Skin epidermis (tissue), 12 donors: ENCODE results near the gene HOXD11.

Source experiments
- H3K27ac ChIP-seq, 21 experiments: fragments of 200-600 bp; sonication (generic) in 11 of 21; one replicate each; pipeline ENCODE4 v1.5.0; 2020; ENCODE audit warnings: mild to moderate bottlenecking in 3 of 21, inconsistent platforms in 2 of 21, moderate library complexity in 2 of 21
- H3K4me3 ChIP-seq, 7 experiments: fragments of 200-600 bp; sonication (generic) in 2 of 7; one replicate each; pipeline ENCODE4 v1.5.0; 2020; ENCODE audit warnings: inconsistent platforms in 2 of 7, mild to moderate bottlenecking in 2 of 7, moderate library complexity in 1 of 7

The HOXD11 gene

DNA sequence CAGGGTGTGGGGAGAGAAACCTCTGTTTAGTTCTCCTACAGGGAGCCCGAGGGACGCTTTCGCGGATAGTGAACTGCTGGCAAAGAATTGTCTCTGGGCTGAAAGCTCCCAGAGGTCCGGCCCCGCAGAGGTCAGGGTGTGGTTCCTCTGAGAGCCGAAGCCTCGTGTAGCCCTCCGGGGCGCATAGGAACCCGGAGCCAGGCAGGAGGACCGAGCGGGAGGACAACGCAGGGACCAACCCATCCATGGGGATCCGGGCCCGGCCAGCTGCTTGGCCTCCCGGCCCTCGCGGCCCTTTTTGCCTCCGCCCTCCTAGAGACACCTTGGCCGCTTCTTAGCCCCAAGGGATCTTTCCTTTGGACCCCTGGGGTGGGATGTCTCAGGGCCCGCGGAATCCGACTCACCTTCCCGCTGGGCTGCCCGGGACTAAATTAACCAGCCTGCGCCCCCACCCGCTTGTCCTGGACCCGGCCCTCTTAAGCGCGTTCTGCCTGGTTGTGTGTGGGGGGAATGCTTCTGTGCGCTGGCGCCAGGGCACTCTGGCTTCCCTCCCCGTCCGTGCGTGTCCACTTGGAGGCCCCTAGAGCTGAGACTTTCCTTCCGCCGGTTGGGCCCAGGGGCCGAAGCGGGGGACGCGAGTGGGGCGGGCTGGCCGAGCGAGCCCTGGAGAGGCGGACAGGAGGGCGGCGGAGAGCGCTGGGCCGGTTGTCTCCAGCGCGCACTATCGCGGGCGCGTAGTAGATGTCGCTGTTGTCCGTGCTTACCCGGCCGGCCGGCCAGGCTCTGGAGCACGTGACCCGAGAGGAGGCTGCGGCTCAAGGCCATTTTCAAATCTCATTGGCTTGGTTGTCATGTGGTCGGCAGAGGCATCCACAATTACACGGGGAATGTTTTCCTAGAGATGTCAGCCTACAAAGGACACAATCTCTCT lies 9.1 kb downstream of the HOXD11 start, which contains the start of gene HOXD10:
Gene HOXD10, plus strand, starts transcription at position 896 of the 931 bp plus-strand sequence. CDS start 56 bp downstream, outside the sequence.
- Histone ChIP-seq H3K4me3 (peak within 1 kb of the TSS; percentile 9 to 25 (median 15)), H3K27ac (peak within 1 kb of the TSS in 10 of 21 experiments; percentile 1 to 71 (median 34))

DNA sequence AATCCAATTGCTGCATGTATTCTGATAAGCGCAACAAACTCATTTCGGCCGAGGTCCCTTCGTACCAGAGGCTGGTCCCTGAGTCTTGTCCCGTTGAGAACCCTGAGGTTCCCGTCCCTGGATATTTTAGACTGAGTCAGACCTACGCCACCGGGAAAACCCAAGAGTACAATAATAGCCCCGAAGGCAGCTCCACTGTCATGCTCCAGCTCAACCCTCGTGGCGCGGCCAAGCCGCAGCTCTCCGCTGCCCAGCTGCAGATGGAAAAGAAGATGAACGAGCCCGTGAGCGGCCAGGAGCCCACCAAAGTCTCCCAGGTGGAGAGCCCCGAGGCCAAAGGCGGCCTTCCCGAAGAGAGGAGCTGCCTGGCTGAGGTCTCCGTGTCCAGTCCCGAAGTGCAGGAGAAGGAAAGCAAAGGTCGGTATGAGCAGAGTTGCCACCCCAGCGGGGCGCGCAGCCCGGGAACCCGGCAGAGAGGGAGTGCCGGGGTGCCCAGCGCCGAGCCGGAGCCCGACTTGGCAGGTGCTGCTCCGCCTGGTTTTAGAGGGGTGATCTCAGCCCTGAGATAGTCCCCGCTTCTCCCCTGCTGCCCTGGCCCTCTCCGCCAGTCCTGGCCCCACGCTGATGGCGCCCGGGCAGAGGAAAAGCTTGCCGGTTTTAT lies 10.2 kb downstream of the HOXD11 start:
- peak overlapping the region; percentile 7 to 24 (median 15) for H3K4me3 ChIP-seq
- peak overlapping the region in 6 of 21 experiments; percentile 1 to 71 (median 54) for H3K27ac ChIP-seq

DNA sequence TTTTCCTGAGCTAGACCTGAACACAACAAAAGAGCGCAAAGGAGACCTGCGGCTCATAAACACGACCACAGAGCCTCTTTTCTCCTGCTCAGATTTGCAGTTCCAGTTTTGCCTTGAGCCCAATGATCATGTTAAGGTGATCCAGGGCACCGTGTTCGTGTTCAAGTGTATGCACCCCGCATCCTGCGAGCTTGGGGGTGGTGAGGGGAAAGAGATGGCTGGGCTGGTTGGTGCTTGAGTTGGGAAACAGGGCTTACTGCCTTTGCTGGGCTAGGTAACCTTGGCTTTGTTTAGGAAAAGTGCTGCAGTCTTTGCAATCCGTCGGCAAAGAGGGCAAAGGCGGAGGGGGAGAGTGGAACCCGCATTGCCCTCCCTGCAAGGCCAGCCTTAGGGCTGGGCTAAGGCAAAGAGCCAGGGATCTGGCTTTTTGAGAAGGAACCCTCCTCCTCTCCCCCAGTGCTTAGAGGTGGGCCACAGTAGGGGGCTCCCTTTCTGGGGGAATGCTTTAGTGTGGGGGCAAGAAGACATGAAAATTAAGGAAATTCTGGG lies 10.8 kb downstream of the HOXD11 start:
- peak overlapping the region in 6 of 21 experiments; percentile 1 to 71 (median 54) for H3K27ac ChIP-seq
- peak overlapping the region; percentile 7 to 24 (median 15) for H3K4me3 ChIP-seq

DNA sequence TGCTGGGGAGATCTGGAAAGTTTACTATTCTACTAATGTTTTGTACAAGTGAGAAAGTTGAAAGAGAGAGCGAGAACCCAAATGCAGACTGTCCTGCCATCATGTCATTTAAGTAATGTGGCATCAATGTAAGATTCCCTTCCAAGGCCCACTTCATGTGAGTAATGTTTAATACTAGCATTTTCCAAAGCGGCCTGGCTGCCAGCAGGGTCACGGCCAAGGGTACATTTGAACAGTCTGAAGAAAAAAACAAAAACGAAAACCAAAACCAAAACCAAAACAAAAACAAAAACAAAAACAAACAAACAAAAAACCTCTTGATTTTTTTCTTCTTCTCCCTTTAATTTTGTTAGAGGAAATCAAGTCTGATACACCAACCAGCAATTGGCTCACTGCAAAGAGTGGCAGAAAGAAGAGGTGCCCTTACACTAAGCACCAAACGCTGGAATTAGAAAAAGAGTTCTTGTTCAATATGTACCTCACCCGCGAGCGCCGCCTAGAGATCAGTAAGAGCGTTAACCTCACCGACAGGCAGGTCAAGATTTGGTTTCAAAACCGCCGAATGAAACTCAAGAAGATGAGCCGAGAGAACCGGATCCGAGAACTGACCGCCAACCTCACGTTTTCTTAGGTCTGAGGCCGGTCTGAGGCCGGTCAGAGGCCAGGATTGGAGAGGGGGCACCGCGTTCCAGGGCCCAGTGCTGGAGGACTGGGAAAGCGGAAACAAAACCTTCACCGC lies 11.7 kb downstream of the HOXD11 start:
- H3K27ac ChIP-seq, result peak overlapping the region in 3 of 21 experiments; percentile 54 to 71 (median 55)
- H3K4me3 ChIP-seq, result peak overlapping the region in 2 of 7 experiments; percentile 15 to 24

DNA sequence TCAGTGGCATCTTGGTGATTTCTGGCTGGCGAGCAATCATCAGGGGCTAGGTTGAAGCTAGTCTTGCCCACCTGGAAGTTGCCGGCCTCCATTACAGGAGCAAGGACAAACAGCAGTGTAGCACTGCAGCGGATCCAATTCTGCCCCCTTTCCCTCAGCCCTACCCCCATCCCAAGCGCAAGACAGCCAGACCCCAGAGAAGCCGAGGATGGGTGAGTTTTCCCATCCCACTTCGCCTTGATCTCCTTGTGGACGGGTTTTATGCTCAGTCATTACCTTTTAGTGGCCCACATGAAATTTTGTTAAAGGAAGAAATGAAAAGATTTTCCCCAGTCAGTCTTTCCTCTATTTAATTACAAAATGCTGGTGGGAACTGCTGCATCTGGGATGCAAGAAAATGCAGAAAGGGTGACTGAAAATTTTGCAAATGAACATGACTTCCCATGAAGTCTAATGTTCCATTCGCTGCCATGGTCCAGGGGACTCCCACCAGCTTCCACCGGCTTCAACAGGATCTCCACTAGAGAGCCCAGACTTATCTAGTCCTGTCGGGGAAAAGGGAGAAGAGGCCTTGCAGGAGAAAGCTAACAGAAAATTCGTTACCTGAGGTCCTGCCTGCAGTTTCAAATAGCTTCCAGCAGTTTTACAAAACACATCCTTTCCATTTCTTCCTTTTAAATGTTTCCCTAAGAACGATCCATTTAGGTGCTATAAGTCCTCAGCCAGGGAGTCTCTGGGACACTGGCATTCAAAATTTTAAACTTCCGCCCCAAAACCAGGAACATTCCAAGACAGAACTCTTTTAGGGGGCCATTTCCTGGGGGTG lies 13.5 kb downstream of the HOXD11 start:
- Histone ChIP-seq H3K27ac (peak overlapping the region in 9 of 21 experiments; percentile 3 to 91 (median 76)), H3K4me3 (peak overlapping the region in 2 of 7 experiments; percentile 1 to 50)

DNA sequence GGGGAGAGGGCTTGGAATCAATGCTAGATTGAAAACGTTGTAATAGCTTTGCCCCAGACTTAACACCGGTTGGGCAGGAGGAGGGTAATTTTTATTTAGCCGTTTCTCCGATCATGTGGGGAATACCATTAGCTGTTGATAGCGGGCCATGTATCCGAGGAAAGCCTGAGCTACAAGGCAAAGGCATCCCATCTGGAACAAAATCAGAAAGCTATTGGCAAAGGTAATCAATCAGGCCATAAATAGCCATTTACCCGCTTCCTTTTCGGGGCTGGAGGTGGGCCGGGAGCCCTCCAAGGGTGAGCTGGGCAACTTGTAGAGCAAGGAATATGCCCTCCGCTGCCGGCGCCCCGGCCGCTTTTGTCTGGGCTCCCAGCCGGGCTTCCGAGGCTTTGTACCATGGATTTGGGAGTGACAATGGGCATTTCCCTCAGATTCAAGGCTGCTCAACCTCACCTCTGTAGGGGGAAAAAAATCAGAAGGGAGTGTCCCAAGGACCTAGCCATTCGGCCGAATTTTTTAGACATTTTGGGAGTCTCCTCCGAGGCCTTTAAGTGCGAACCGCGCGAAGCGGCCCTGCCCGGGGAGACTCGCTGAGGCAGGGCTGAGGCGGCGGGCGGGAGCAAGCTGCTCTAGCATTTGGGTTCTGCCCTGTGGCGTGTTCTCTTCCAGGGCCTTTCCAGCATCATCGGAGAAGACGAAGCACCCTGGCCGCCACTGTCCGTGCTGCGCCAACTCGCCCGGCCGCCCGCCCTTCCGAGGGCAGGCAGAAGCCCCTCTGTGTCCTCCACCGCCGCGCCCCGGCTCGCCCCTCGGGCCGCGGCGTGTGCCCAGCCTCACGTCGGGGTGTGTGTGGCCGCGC lies 14.3 kb downstream of the HOXD11 start:
- H3K4me3 ChIP-seq, result peak overlapping the region; percentile 26 to 62 (median 41)
- H3K27ac ChIP-seq, result peak overlapping the region in 17 of 21 experiments; percentile 2 to 91 (median 75)

DNA sequence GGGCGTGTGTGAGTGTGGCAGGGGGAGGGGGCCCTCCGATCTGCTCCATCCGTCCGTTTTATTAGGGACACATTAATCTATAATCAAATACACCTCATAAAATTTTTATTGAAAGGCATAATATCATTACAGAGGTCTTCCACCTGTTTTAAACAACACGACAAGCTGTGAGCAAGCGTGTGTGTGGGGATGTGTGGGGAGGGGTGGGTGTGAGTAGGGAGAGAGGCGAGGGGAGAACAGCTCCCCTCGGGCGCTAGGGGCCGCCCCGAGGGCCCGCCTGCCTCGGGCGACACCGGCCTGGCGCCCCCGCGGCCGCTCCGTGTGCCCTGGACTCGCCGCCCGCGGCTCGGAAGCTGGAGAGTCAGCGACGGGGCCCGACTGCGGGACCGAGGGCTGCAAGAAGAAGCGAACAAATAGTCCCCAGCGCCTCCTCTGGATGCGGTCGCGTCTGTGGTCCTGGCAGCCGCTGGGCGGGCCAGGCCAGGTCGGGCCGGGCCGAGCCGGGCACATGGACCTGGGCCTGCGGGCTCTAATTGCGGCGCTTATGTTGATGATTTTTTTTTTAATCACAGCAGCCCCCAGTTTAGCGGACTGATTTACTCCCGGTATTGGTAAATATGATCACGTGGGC lies 15.1 kb downstream of the HOXD11 start:
- H3K4me3 ChIP-seq, result peak overlapping the region; percentile 26 to 62 (median 41)
- peak overlapping the region in 18 of 21 experiments; percentile 19 to 91 (median 74) for H3K27ac ChIP-seq

DNA sequence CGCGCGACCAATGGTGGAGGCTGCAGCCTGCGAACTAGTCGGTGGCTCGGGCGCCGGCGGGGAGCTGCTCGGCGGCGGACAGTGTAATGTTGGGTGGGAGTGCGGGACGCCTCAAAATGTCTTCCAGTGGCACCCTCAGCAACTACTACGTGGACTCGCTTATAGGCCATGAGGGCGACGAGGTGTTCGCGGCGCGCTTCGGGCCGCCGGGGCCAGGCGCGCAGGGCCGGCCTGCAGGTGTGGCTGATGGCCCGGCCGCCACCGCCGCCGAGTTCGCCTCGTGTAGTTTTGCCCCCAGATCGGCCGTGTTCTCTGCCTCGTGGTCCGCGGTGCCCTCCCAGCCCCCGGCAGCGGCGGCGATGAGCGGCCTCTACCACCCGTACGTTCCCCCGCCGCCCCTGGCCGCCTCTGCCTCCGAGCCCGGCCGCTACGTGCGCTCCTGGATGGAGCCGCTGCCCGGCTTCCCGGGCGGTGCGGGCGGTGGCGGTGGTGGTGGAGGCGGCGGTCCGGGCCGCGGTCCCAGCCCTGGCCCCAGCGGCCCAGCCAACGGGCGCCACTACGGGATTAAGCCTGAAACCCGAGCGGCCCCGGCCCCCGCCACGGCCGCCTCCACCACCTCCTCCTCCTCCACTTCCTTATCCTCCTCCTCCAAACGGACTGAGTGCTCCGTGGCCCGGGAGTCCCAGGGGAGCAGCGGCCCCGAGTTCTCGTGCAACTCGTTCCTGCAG lies 15.8 kb downstream of the HOXD11 start, which contains the start of gene HOXD9:
Gene HOXD9, plus strand, starts transcription at position 37 of the 728 bp plus-strand sequence. Its CDS starts 50 bp downstream, at position 87.
- H3K4me3 ChIP-seq, result peak within 1 kb of the TSS; percentile 26 to 62 (median 41)

DNA sequence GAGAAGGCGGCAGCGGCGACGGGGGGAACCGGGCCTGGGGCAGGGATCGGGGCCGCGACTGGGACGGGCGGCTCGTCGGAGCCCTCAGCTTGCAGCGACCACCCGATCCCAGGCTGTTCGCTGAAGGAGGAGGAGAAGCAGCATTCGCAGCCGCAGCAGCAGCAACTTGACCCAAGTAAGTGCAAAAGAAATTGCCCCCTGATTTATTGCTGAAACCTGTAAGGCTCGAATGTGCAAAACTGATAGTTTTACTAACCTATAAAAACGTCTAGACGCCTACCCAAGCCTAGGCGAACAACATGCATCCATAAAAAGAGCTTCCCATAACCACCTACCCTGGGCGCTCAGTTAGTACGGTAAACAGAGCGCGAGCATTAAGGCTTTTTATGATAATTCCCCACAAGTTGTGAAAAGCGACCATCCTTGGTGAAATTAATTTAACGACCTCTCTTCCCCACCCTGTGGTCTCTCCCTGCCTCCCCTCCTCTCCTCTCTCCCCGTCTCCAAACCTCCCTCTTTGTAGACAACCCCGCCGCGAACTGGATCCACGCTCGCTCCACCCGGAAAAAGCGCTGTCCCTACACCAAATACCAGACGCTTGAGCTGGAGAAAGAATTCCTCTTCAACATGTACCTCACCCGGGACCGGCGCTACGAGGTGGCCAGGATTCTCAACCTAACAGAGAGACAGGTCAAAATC lies 16.5 kb downstream of the HOXD11 start:
- Histone ChIP-seq H3K4me3 (peak overlapping the region; percentile 26 to 62 (median 41)), H3K27ac (peak overlapping the region in 17 of 21 experiments; percentile 19 to 91 (median 76))

More for the DNA sequence above, 15.8 kb downstream of the HOXD11 start, which contains the start of gene HOXD9:
- peak within 1 kb of the TSS in 19 of 21 experiments; percentile 19 to 91 (median 75) for H3K27ac ChIP-seq

DNA sequence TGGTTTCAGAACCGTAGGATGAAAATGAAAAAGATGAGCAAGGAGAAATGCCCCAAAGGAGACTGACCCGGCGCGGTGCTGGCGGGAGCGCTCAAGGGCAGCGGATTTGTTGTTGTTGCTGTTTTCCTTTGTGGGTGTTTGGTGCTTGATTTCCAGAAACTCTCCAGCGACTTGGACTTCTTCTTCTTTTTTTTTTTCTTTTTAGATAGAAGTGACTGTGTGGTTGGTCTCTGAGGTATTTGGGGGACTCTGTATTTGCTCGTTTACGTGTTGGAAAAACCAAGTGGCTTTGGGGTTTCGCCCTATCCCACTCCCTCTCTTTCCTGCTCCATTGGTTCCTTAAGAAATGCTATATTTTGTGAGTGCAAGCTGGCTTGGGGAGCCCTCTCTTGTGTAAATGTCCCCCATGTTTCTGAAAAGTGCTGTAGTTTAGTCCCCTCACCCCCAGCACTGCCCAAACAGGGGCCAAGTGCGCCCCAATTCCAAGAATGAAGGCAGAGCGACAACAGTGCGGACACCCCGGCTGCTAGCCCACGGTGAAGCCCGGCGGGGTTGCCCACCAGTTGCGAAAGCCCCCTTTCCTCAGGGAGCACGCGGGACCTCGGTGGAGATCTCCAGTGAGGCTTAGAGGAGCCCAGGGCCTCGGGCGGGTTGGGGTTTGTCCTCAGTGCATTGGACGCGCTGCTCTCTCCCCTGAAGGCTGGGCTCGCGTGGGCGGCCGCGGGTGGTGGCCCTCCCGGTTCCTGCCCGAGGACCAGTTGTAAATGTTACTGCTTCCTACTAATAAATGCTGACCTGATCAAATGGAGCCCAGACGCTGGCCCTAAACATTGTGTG lies 17.2 kb downstream of the HOXD11 start:
- Histone ChIP-seq H3K4me3 (peak overlapping the region in 5 of 7 experiments; percentile 32 to 62 (median 48)), H3K27ac (peak overlapping the region in 13 of 21 experiments; percentile 6 to 91 (median 63))

DNA sequence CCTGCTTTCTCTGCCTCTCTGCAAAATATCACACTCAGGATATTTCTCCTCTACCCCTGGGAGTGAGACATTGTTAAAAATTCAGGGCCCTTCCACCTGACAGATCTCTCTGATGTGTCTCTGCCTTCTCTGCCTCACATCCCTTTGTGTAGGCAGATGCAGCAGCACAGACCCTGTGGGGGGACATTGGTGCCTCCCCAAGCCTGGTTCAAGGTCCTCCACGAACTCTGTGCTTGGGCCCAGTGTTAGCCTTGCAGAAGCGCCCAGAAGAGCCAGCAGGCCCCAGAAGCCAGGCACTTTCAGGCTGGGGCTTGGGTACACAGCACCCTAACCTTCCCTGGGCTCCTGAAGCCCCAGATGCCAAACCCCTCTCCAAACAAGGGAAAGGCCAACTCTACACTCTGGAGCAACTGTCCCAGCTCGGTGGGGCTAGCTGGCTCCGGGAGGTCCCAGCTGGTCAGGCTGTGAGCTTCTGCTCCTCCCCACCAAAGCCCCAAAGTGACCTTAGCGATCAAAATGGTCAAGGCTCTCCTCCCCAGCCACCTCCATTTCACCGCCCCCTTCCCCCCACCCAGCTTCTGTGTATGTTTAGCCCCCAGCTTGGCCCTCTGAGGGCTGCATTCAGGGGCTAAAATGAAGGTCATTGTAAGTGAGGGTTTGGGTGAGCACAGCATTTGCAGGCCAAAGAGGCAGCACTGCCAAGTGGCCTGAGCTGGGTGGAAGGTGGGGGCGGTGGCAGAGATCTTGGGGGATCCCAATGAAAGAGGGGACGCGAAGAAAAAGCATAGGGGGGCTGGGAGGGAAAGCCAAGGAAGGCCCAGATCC lies 18.1 kb downstream of the HOXD11 start:
- H3K27ac ChIP-seq, result peak overlapping the region in 10 of 21 experiments; percentile 6 to 91 (median 65)
- no peak overlapping the region for H3K4me3 ChIP-seq

DNA sequence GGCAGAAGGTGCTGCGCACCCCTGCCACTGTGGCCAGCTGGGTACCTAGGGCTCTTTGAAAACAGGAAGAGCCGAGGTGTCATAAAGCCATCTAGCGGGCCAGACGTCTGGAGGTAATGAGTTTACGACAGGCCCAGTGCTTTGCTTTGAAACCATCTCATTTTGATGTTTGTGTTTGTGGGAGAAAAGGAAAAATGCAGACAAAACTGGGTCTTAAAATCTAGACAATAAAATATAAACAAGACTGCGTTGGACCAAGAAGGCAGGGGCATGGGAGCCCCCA lies 18.6 kb downstream of the HOXD11 start:
- H3K4me3 ChIP-seq, result no peak overlapping the region
- peak overlapping the region in 6 of 21 experiments; percentile 6 to 91 (median 70) for H3K27ac ChIP-seq

DNA sequence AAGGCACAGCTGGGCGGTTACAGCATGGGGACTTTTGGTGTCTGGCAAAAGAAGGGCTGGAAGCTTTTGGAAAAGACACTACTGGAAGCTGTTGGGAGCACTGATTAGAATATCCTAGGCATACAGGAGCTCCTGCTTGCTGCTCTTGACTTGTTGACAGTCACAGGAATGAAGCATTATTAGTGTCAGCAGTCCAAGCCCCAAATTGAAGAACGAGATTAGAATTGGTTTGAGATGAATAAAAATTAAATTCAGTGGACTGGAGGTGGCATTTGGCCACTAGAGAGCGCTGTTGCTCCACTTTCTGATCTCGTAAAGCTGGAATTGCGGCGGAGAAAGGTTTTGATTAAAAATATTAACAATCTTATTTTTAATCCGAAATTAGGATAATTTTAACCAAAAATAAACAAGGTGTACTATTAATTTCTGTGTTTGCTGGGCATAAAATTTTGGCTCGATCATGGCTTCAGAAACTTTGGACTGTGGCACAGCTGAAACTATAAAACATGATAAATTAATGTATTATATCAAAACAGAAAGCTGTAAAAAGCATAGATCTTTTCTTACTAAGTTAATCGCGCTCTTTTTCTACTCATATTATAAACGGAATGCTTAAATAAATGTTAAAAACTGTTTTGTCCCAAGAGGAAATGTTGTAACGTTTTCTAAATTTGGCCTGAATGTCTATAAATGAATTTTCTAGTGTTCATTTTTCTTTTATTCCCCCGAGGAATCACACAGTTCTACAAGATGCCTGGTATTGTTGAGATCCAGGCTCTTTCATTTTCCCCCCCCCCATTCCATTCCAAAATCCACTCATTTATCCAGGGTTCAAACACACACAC lies 20.1 kb downstream of the HOXD11 start:
- Histone ChIP-seq H3K4me3 (no peak overlapping the region), H3K27ac (peak overlapping the region in 5 of 21 experiments; percentile 0 to 95 (median 94))
